Caki2 (cell line): ENCODE measurements around the gene RBBP8. TPM values are rescaled to one million over a fixed set of nuclear protein-coding genes. Genes with fewer than 3 reads are reported as not detected.

Experiments
- DNase-seq: peaks from one replicate; pipeline ENCODE4 v3.0.0-alpha.2; 2015; ENCODE audit warnings: low read depth
- in situ Hi-C: cut with HindIII; loops from 2 replicates; pipeline ENCODE4 v1.10.0; 2016; ENCODE audit warnings: low sequenced_read_pairs, low pct_unique_long_range_greater_than_20kb, mixed read lengths
- total RNA-seq: library from RNA; depleted of rRNA; stranded (reverse); fragments of >200 nt; shearing (Covaris generic); gene quantifications from 2 replicates; pipeline ENCODE4 v1.2.3, GENCODE V29; 2014; ENCODE audit warnings: low replicate concordance

Gene RBBP8
- total RNA-seq, 1 experiment from 2014 or later: 17.0 TPM

DNA sequence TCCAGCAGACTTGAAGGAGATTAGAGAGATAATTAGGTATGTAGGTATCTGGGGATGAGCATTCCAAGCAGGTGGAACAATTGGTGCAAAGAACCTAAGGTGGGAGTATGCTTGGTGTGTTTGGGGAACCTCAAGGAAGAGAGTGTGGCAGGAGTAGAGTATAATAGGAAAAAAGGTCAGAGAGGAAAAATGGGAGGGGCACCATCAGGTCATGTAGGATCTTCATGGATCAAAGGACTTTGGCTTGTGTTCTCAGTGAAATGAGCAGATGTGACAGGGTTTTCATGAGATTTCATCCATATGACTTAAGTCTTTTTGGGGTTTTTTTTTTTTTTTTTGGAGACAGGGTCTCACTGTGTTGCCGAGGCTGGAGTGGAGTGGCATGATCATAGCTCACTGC, 47.3 kb downstream of the RBBP8 start:
- in situ Hi-C loops: no loop called here

DNA sequence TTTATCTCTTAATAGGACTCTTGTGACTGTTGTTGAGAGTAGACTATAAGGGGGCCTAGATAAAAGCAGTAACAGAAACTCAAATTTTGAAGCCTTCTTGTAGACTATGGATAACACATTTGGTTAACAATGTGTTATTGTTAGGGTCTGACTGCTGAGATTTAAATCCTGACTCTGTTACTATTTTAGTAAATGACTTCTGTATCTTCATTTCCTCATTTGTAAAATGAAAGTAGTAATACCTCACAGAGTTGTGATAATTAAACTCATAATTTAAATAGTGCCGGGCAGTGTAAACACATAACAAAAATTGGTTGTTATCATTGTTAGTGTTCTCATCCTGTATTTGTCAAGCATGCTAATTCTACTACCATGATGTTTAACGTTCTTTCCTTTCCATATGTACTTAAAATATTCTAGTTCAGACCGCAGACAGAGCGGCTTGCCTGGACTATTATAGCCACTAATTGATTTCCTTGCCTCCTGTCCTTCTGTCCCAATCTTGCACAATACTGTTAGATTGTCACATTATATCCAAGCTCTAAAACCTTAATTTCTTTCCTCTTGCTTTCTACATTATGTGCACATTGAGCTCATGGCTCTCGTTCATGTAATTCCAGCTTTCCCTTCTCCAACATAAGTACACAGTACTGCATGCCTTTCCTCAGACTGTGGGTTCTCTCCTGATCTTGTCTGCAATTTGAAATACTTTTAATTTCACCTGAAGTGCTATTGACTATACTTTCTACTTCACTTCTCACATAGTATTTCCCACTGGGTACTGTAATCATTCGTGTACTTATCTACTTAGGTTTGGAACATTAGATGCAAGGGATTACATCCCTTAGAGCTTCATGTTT, 48.4 kb downstream of the RBBP8 start:
- in situ Hi-C loops: no loop called here
- DNase-seq: no peak

More for the DNA sequence above, 47.3 kb downstream of the RBBP8 start:
- DNase-seq: no peak

GRCh38 chr18:22983175-22983574, 50.0 kb downstream of the RBBP8 start:
- in situ Hi-C loops: no loop called here
- DNase-seq: peak; percentile 11

DNA sequence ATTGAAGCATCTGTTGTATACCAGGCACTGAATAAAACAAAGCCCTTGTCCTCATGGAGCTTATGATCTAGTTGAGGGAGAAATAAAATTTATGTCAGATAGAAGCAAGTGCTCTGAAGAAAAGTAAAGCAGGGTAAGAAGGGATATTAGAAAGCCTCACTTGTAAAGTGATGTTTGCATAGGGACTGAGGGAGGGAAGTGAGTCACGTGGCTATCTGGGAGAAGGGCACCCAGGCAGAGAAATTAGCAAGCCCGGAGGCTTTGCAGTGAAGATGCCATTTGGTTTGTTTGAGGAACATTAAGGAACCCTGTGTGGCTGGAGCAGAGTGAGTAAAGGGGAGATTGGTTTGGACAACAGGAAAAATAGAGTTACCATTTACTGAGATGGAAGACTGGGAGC, 52.1 kb downstream of the RBBP8 start:
- no peak for DNase-seq
- in situ Hi-C loops: no loop called here

GRCh38 chr18:22987547-22988189, 54.5 kb downstream of the RBBP8 start:
- no peak for DNase-seq
- in situ Hi-C loops: no loop called here

GRCh38 chr18:22988208-22988607, 55.1 kb downstream of the RBBP8 start:
- in situ Hi-C loops: no loop called here

DNA sequence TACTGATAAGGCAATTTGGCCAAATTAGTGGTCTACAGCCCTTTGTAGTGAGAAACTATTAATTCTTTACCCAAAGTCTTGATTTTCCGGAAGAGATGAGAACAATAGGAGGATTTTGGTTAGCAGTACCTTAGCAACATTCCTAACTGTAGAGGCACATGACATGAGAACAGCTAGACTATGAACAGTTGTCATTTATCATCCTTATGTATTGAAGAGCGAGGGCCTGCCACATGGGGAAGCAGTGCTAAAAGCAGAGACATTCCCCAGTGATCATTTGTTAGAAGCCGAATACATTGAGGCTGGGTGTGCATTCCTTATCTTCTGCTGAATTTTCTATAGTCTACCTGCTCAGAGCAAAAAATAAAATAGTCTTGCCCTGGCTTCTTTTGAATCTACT, 65.2 kb downstream of the RBBP8 start:
- DNase-seq: no peak
- in situ Hi-C loops: no loop called here

More at GRCh38 chr18:22988208-22988607, 55.1 kb downstream of the RBBP8 start:
- no peak for DNase-seq

DNA sequence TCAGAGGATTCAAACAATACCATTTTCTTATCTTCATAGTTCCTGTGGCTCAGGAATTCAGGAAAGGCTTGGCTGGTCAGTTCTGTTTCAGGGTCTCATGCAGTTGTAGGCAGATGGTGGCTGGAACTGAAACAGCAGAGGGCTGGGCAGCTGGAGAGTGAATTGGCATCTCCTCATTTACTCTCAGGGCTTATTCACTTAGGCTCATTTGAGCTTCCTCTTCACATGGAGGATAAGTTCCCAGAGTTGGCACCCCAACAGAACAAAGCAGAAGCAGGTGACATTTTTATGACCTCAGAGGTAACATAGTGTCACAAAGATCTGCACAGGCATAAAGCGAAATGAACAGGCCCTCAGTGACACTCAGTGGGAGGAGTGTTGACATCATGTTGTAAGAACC, 66.1 kb downstream of the RBBP8 start:
- in situ Hi-C loops: no loop called here
- no peak for DNase-seq

DNA sequence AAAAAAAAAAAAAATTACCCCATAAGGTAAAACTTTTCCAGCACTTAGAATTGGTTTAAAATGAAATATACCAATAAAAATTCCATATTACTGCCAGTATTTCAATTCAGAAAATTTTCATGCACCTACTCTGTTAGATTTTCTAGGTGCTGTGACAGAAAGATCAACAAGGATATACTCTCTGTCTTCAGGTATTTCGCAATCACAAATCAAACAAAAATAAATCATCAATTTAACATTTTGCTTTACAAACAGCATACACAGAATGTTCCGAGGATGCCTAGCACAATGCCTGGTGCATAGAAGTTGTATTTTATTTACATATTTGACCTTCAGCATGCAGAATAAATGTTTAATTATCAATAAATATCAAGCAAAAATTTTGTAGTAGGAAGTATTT, 66.5 kb downstream of the RBBP8 start:
- in situ Hi-C loops: no loop called here
- no peak for DNase-seq

DNA sequence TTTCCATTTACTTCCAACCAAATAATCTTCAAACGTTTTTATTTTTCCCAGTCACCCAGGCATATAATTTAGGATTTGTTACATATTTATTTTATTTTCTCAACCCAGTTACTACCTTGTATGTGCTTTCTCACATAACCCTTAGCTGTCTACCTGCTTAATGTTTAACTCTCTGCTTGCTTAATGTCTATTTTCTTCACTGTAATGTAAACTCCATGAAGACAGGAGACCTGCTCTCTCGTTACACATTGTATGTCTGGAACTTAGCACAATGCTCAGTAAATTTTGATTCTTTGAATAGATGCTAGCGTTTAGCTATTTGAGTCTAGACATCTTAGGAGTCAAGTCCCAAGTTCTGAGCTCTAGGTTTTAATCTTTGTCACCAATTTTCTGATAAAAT, 70.2 kb downstream of the RBBP8 start:
- DNase-seq: no peak

GRCh38 chr18:23012249-23012648, 79.1 kb downstream of the RBBP8 start:
- no peak for DNase-seq
- in situ Hi-C loops: no loop called here

More for the DNA sequence above, 70.2 kb downstream of the RBBP8 start:
- in situ Hi-C loops: no loop called here

GRCh38 chr18:23020555-23021294, 87.6 kb downstream of the RBBP8 start:
- no peak for DNase-seq
- in situ Hi-C loops: no loop called here

GRCh38 chr18:23021623-23022022, 88.5 kb downstream of the RBBP8 start:
- DNase-seq: no peak
- in situ Hi-C loops: no loop called here

- in situ Hi-C loops: no loop called here
- DNase-seq: no peak
Measured at GRCh38 chr18:23032030-23032582, 99.0 kb downstream of the RBBP8 start.

- in situ Hi-C loops: no loop called here
- DNase-seq: no peak
Measured at GRCh38 chr18:23033056-23033455, 99.9 kb downstream of the RBBP8 start.

DNA sequence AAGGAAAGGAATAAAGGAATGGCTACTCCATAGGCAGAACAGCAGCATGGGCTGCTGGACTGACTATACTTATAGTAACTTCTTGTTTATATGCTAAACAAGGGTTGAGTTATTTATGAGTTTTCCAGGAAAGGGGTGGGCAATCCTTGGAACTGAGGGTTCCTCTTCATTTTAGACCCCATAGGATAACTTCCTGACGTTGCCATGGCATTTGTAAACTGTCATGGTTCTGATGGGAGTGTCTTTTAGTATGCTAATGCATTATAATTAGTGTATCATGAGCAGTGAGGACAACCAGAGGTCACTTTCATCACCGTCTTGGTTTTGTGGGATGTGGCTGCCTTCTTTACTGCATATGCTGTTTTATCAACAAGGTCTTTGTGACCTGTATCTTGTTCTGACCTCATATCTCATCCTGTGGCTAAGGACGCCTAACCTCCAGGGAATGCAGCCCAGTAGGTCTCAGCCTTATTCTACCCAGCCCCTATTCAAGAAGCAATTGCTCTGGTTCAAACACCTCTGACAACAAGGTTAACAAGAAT, 103.6 kb downstream of the RBBP8 start:
- in situ Hi-C loops: no loop called here

DNA sequence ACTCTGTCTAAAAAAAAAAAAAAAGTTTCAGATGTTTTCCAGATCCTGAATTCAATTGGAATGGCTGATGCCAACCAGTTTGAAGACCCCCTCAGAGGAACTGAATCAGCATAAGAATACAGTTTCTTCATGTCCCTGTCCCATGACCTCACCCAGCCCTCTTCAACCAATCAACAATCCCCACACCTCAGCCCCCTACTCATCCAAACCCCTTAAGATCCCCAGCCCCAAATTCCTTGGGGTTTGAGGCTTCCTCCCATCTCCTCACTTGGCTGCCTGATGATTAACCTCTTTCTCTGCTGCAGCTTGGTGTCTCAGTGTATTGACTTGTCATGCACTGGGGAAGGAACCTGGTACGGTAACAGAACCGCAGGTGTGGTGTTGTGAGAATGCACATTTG, 104.5 kb downstream of the RBBP8 start:
- in situ Hi-C loops: no loop called here

More for the DNA sequence above, 103.6 kb downstream of the RBBP8 start:
- DNase-seq: no peak

GRCh38 chr18:23038712-23039111, 105.6 kb downstream of the RBBP8 start:
- in situ Hi-C loops: no loop called here

More for the DNA sequence above, 104.5 kb downstream of the RBBP8 start:
- no peak for DNase-seq

More at GRCh38 chr18:23038712-23039111, 105.6 kb downstream of the RBBP8 start:
- DNase-seq: no peak
